NB4 (cell line): ENCODE results near the gene TPRG1L.

Source experiments
- MYC ChIP-seq: IDR thresholded peaks from 2 replicates; pipeline ENCODE4 v1.6.1; 2011; ENCODE audit warnings: low read depth, low read length
- POLR2A ChIP-seq: IDR thresholded peaks from 2 replicates; pipeline ENCODE4 v1.6.1; 2011; ENCODE audit warnings: mild to moderate bottlenecking; ENCODE audit not compliant: insufficient read length; ENCODE audit errors: extremely low read depth
- TF ChIP-seq, protein P1 (sequence below): IDR thresholded peaks from one replicate; pipeline ENCODE4 v1.5.1; 2012; ENCODE audit warnings: low read depth, low read length
- TF ChIP-seq, protein P2 (sequence below): IDR thresholded peaks from 2 replicates; pipeline ENCODE4 v1.6.1; 2011; ENCODE audit warnings: low read depth, low read length

DNA sequence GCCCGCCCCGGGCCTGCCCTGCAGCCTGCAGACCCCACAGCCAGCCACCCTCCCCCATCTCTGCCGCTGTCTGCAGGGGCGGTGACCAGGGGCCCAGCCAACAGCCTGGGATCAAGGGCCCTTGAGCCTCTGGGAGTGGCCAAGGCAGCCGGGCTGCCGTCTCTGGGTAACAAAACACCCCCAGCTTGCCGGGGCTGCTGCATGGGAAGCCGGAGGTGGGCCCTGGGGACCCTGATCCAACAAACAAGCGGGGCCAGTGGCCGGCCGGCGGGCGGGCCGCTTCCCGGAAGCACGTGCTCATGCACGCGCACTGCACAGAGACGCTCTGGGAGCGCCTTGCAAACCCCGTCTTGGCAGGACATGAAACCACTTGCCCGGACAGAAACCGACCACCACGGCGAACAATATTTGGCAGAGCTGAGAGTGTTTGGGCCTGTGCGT, 26.7 kb upstream of the TPRG1L start:
- TF ChIP-seq POLR2A (no peak), MYC (peak; percentile 27)
- TF ChIP-seq, protein P1, sequence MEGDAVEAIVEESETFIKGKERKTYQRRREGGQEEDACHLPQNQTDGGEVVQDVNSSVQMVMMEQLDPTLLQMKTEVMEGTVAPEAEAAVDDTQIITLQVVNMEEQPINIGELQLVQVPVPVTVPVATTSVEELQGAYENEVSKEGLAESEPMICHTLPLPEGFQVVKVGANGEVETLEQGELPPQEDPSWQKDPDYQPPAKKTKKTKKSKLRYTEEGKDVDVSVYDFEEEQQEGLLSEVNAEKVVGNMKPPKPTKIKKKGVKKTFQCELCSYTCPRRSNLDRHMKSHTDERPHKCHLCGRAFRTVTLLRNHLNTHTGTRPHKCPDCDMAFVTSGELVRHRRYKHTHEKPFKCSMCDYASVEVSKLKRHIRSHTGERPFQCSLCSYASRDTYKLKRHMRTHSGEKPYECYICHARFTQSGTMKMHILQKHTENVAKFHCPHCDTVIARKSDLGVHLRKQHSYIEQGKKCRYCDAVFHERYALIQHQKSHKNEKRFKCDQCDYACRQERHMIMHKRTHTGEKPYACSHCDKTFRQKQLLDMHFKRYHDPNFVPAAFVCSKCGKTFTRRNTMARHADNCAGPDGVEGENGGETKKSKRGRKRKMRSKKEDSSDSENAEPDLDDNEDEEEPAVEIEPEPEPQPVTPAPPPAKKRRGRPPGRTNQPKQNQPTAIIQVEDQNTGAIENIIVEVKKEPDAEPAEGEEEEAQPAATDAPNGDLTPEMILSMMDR, result no peak
- TF ChIP-seq, protein P2, sequence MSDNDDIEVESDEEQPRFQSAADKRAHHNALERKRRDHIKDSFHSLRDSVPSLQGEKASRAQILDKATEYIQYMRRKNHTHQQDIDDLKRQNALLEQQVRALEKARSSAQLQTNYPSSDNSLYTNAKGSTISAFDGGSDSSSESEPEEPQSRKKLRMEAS, result peak; percentile 88
